ENCODE measurements around the gene RNASE4.
"Not testable (repeated sequence)": the region's sequence is repeated elsewhere in the genome, so short reads cannot be mapped to it uniquely, and the experiment has no call there.

RNASE4 gene, protein sequence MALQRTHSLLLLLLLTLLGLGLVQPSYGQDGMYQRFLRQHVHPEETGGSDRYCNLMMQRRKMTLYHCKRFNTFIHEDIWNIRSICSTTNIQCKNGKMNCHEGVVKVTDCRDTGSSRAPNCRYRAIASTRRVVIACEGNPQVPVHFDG

DNA sequence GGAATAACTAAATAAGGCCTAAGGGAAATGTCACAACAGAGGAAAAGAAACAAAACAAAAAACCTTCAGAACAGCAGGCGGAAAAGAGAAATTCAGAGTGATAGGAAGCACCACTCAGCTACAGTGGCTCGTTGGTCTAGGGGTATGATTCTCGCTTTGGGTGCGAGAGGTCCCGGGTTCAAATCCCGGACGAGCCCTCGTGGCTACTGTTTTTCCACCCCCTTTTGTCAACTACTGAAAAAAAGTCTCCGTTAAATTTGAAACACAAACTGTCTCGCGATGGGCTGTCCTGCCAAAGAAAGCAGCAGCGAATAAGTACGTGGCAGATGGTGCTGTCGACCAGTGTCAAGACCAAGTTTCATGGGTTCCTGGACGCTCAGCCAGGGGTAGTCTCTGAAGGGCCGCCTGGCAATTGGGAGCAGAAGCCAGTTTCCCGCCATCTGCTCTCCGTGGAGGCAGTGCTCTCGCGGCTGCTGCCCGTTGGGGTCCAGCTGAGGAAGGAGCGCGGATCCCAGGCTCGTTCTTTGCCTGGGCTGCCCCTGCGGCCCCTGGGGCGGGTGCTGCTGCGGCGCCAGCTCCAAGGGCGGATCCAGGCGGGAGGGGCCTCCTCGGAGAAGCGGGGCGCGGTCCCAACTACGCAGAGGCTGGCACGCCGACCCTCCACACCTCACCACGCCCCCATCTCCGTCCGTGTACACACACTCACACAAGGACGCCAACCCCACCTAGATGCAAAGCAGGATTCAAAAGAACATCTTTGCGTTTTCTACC, at the start of gene RNASE4:
Gene RNASE4, plus strand, starts transcription at position 670 of the 771 bp plus-strand sequence. CDS start 14,812 bp downstream, outside the sequence.
- Histone ChIP-seq H3K27ac (ENCODE audit: low read length) (peak within 1 kb of the TSS; percentile 99), H2AFZ (ENCODE audit: low read length) (peak within 1 kb of the TSS; percentile 88), H3K27me3 (replicated peaks; ENCODE audit: insufficient read depth, low read length) (no peaks in the 10 kb centered on the region), H3K9me2 (replicated peaks; ENCODE audit: insufficient read depth, low read length) (no peaks in the 10 kb centered on the region), H3K36me3 (replicated peaks; ENCODE audit: insufficient read depth, low read length) (no peaks in the 10 kb centered on the region), H3K9ac (ENCODE audit: low read length) (peak within 1 kb of the TSS; percentile 91), H3F3A (ENCODE audit: insufficient read depth, low read length) (peaks cover 56% of the 10 kb centered on the region), H3K79me2 (ENCODE audit: low read length) (no peaks in the 10 kb centered on the region), H3K9me3 (replicated peaks; ENCODE audit: insufficient read depth, low read length) (no peaks in the 10 kb centered on the region), H4K20me1 (ENCODE audit: insufficient read depth, low read length) (no peaks in the 10 kb centered on the region), H3K4me2 (ENCODE audit: low read depth, low read length) (peak within 1 kb of the TSS; percentile 97), H3K4me3 (ENCODE audit: low read length) (peak within 1 kb of the TSS; percentile 77), H3K4me1 (ENCODE audit: low read length) (0 out of 2 replicates have a peak, but pooled peaks cover 5% of the 10 kb centered on the region)
- TF ChIP-seq, protein P1, sequence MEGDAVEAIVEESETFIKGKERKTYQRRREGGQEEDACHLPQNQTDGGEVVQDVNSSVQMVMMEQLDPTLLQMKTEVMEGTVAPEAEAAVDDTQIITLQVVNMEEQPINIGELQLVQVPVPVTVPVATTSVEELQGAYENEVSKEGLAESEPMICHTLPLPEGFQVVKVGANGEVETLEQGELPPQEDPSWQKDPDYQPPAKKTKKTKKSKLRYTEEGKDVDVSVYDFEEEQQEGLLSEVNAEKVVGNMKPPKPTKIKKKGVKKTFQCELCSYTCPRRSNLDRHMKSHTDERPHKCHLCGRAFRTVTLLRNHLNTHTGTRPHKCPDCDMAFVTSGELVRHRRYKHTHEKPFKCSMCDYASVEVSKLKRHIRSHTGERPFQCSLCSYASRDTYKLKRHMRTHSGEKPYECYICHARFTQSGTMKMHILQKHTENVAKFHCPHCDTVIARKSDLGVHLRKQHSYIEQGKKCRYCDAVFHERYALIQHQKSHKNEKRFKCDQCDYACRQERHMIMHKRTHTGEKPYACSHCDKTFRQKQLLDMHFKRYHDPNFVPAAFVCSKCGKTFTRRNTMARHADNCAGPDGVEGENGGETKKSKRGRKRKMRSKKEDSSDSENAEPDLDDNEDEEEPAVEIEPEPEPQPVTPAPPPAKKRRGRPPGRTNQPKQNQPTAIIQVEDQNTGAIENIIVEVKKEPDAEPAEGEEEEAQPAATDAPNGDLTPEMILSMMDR (IDR thresholded peaks at IDR 0.05; ENCODE audit: low read length), result no peak
- TF ChIP-seq EZH2 (optimal IDR thresholded peaks at IDR 0.05; ENCODE audit: low read depth, low read length), result no peak
- TF ChIP-seq EZH2phosphoT487 (IDR thresholded peaks at IDR 0.05; ENCODE audit: low read length), result no peak
- peak; percentile 68 for DNase-seq

DNA sequence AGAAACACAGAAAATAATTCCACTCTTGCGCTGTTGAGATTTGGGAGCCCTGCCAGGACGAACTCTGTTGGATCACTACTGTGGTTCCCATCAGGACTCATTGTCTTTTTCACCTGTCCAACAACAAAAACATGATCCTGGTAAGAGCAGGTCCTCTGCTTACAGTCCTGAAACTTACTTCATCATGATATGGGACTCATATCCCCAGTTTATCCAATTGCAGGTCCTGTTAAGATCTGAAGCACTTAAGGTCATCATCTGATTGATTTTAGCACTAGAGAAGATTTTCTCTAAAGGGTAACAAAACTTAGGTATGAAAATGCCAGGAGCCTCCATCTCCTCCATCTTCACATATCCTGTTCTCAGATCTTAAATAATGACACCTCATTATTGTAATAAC, 42.8 kb upstream of the RNASE4 start, which contains the start of gene OR6S1:
Gene OR6S1, minus strand, starts transcription at position 101 of the 400 bp plus-strand sequence. Its CDS starts 0 bp downstream, at position 101.
- Histone ChIP-seq H3K9me2 (replicated peaks; ENCODE audit: insufficient read depth, low read length) (no peaks in the 10 kb centered on the region), H3K36me3 (replicated peaks; ENCODE audit: insufficient read depth, low read length) (no peaks in the 10 kb centered on the region), H3K9me3 (replicated peaks; ENCODE audit: insufficient read depth, low read length) (no peaks in the 10 kb centered on the region), H3K4me1 (ENCODE audit: low read length) (no peaks in the 10 kb centered on the region), H2AFZ (ENCODE audit: low read length) (no peak within 1 kb of the TSS), H4K20me1 (ENCODE audit: insufficient read depth, low read length) (no peaks in the 10 kb centered on the region), H3K4me3 (ENCODE audit: low read length) (no peak within 1 kb of the TSS), H3K4me2 (ENCODE audit: low read depth, low read length) (no peak within 1 kb of the TSS), H3K27me3 (replicated peaks; ENCODE audit: insufficient read depth, low read length) (no peaks in the 10 kb centered on the region), H3K79me2 (ENCODE audit: low read length) (no peaks in the 10 kb centered on the region), H3K9ac (ENCODE audit: low read length) (no peak within 1 kb of the TSS), H3F3A (ENCODE audit: insufficient read depth, low read length) (no peaks in the 10 kb centered on the region), H3K27ac (ENCODE audit: low read length) (no peak within 1 kb of the TSS)
- DNase-seq, result no peak
- TF ChIP-seq EZH2phosphoT487 (IDR thresholded peaks at IDR 0.05; ENCODE audit: low read length) (no peak), EZH2 (optimal IDR thresholded peaks at IDR 0.05; ENCODE audit: low read depth, low read length) (no peak)
- TF ChIP-seq, protein P1 (IDR thresholded peaks at IDR 0.05; ENCODE audit: low read length), result no peak

DNA sequence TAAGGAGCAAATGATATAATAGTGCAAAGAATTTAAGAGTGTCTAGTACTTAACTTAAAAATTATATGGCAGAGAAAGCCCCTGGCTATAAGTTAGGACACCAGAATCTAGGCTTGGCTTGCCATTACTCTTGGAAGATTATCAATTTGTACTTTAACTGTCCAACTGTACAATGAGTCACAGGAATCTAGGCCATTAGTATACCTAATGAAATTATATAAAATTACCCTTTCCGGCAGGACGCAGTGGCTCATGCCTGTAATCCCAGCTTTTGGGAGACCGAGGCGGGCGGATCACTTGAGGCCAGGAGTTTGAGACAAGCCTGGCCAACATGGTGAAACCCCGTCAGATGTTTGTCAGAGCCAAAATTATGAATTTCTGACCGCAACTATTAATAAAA, 42.2 kb upstream of the RNASE4 start:
- DNase-seq, result no peak

DNA sequence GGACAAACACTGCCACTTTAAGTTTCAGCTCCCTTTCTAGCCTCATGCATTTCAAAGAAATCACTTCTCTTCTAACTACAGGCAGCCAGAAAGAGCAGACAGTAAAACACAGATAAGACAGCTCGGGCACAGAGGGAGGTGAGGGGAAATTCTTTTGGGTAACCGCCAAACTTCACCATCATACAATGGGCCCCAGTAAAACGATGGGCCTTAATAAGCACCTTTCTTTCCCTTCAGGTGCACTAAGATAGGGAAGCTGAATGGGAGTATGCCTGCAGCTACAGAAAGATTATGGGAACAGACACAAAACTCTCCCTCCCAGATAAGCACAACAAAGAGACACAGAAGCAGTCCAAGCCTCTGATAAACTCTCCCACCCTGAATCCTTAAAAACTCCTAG, 41.6 kb upstream of the RNASE4 start:
- not testable (repeated sequence) for H3K9me3 ChIP-seq (replicated peaks; ENCODE audit: insufficient read depth, low read length); H3K9me2 ChIP-seq (replicated peaks; ENCODE audit: insufficient read depth, low read length); H3F3A ChIP-seq (ENCODE audit: insufficient read depth, low read length); H3K36me3 ChIP-seq (replicated peaks; ENCODE audit: insufficient read depth, low read length); H3K4me1 ChIP-seq (ENCODE audit: low read length); H2AFZ ChIP-seq (ENCODE audit: low read length); H3K9ac ChIP-seq (ENCODE audit: low read length); H4K20me1 ChIP-seq (ENCODE audit: insufficient read depth, low read length); DNase-seq; H3K4me2 ChIP-seq (ENCODE audit: low read depth, low read length); H3K27ac ChIP-seq (ENCODE audit: low read length); H3K79me2 ChIP-seq (ENCODE audit: low read length); H3K4me3 ChIP-seq (ENCODE audit: low read length); H3K27me3 ChIP-seq (replicated peaks; ENCODE audit: insufficient read depth, low read length)

More for the DNA sequence above, 42.2 kb upstream of the RNASE4 start:
- Histone ChIP-seq H4K20me1 (ENCODE audit: insufficient read depth, low read length) (no peaks in the 10 kb centered on the region), H3F3A (ENCODE audit: insufficient read depth, low read length) (no peaks in the 10 kb centered on the region), H3K4me3 (ENCODE audit: low read length) (no peak overlapping the region), H3K27me3 (replicated peaks; ENCODE audit: insufficient read depth, low read length) (no peaks in the 10 kb centered on the region), H3K79me2 (ENCODE audit: low read length) (no peaks in the 10 kb centered on the region), H3K36me3 (replicated peaks; ENCODE audit: insufficient read depth, low read length) (no peaks in the 10 kb centered on the region), H3K4me1 (ENCODE audit: low read length) (no peaks in the 10 kb centered on the region), H3K4me2 (ENCODE audit: low read depth, low read length) (no peak overlapping the region), H3K27ac (ENCODE audit: low read length) (no peak overlapping the region), H3K9me2 (replicated peaks; ENCODE audit: insufficient read depth, low read length) (no peaks in the 10 kb centered on the region), H2AFZ (ENCODE audit: low read length) (no peak overlapping the region), H3K9me3 (replicated peaks; ENCODE audit: insufficient read depth, low read length) (no peaks in the 10 kb centered on the region), H3K9ac (ENCODE audit: low read length) (no peak overlapping the region)
- TF ChIP-seq, protein P1 (IDR thresholded peaks at IDR 0.05; ENCODE audit: low read length), result no peak
- TF ChIP-seq EZH2phosphoT487 (IDR thresholded peaks at IDR 0.05; ENCODE audit: low read length), result no peak
- TF ChIP-seq EZH2 (optimal IDR thresholded peaks at IDR 0.05; ENCODE audit: low read depth, low read length), result no peak
